ENCODE data around the gene DHRS7B. TPM values are rescaled to one million over a fixed set of nuclear protein-coding genes. Genes with fewer than 3 reads are reported as not detected.
A peak's percentile ranks its signal among the peaks of the same experiment; 100 is the strongest.

Gene DHRS7B
- total RNA-seq, 1 donor from 2014 or later, result 14.4 TPM

- DNase-seq (ENCODE audit: low read depth in 2 of 2), result no peak
Observed at GRCh38 chr17:21233581-21234347, 107.0 kb downstream of the DHRS7B start.

DNA sequence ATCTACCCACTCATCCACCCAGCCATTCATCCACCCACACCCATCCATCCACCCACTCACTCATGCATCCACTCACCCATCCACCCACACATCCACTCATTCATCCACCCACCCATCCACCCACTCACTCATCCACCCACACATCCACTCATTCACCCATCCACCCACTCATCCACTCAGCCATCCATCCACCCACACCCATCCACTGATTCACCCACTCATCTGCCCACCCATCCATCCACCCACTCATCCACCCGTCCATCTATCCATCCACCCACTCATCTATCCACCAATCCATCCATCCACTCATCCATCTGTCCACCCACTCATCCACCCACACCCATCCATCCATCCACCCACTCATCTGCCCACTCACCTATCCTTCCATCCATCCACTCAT is 109.2 kb downstream of the DHRS7B start:
- DNase-seq (ENCODE audit: low read depth in 2 of 2), result no peak

DNA sequence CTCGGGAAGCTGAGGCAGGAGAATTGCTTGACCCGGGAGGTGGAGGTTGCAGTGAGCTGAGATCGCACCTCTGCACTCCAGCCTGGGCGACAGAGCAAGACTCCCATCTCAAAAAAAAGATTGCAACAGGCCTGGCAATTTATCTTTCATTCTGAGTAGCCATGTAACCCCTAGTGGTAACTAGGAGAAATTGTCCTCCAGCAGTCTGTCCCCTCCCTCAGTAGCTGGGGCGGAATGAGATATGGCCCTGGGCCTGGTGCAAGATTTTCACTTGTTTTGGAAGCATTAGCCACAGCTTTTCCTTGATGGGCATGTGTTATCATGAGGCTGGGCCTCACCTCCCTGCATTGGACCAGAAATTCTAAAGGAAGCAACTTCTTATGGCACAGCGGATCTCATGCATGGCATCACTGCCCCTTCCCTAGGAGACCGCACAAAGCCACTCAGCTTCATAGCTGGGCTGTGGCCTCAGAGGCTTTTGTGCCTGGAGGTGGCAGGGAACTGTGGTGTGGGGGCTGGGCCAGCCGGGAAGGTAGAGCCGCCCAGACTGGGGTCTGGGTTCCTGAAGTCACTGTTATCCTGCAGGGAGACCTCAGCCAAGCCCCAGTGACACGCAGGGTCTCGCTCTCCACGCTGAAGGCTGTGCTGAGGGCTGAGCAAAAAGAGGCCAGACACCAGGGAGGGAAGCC is 113.1 kb downstream of the DHRS7B start:
- peak in 1 of 2 donors; percentile 42 for DNase-seq (ENCODE audit: low read depth in 2 of 2)

- DNase-seq (ENCODE audit: low read depth in 2 of 2), result no peak
Observed at GRCh38 chr17:21240369-21241055, 113.7 kb downstream of the DHRS7B start.

Other genes with a start within 250 kb of the DHRS7B start
- 181 and 266 TPM in 2 replicates for gene USP22, start 84.0 kb upstream of the DHRS7B start, total RNA-seq
- 16.9 and 21.7 TPM in 2 replicates for gene TMEM11, start 87.2 kb downstream of the DHRS7B start, total RNA-seq
- 1.9 and 5.3 TPM in 2 replicates for gene NATD1, start 126.4 kb downstream of the DHRS7B start, total RNA-seq
- gene MAP2K3, start 157.7 kb downstream of the DHRS7B start, total RNA-seq, result 14.2 and 20.4 TPM in 2 replicates
- gene KCNJ12, start 249.4 kb downstream of the DHRS7B start, total RNA-seq, result 0.25 and 0.26 TPM in 2 replicates